HepG2 (cell line): ENCODE results near the gene PRPF4. TPM values are rescaled to one million over a fixed set of nuclear protein-coding genes. Genes with fewer than 3 reads are reported as not detected.

Experiments
- ATAC-seq: fragments of 200-7000 bp; cut with Tn5 transposase; 3 replicates; pipeline ENCODE4 v1.9.1; 2020; ENCODE audit warnings: mild to moderate bottlenecking, moderate library complexity
- BruUV-seq: library from RNA; stranded (reverse); fragments of 400-500 nt; replicated peaks from 2 replicates; lab custom pipeline; 2021; lab: Mats Ljungman, UMichigan
- CTCF ChIA-PET: fragments of 300-600 bp; formaldehyde crosslinking; extraction: SDS; loops from one replicate; lab custom pipeline; 2021; ENCODE audit warnings: low total read pairs, inconsistent platforms, low intra/inter-chr PET ratio; lab: Yijun Ruan, JAX
- POLR2A ChIA-PET: fragments of 350-600 bp; sonication (Branson Sonifier 250); formaldehyde crosslinking; loops from one replicate; lab custom pipeline; 2020; ENCODE audit warnings: antibody characterized with exemption, inconsistent platforms; lab: Yijun Ruan, JAX
- DNase-seq: peaks from one replicate; pipeline ENCODE4 v3.0.0-alpha.2; 2015; ENCODE audit warnings: low spot score
- FAIRE-seq: peaks from 3 replicates; lab custom pipeline; 2011; peaks lifted over from hg19 to GRCh38; lab: Jason Lieb, UNC
- H2AFZ ChIP-seq: one replicate; pipeline ENCODE4 v1.6.1; 2011; ENCODE audit warnings: low read length, inconsistent platforms
- H3K27ac ChIP-seq: fragments of 300-600 bp; 3 replicates; pipeline ENCODE4 v1.8.0; 2011; ENCODE audit warnings: mixed run types, mild to moderate bottlenecking, mixed read lengths, low read length, inconsistent platforms; ENCODE audit not compliant: insufficient read depth; ENCODE audit errors: extremely low read length
- H3K27me3 ChIP-seq, 2 experiments: fragments of 200-600 bp in 1 of 2; 2 replicates in 1 of 2; 3 replicates in 1 of 2; pipeline versions ENCODE4 v1.6.0 to v1.8.0; 2011; ENCODE audit warnings: low read length in 2 of 2, mild to moderate bottlenecking in 2 of 2, moderate library complexity in 2 of 2, inconsistent platforms in 1 of 2; ENCODE audit not compliant: insufficient read depth in 2 of 2, control insufficient read depth in 1 of 2
- H3K36me3 ChIP-seq, 2 experiments: fragments of 200-600 bp in 1 of 2; replicated peaks in 1 of 2; 2 replicates in 1 of 2; 3 replicates in 1 of 2; pipeline versions ENCODE4 v1.5.1 to v1.8.0; 2011; ENCODE audit warnings: low read length in 2 of 2, inconsistent platforms in 1 of 2; ENCODE audit not compliant: insufficient read depth in 2 of 2, control insufficient read depth in 1 of 2
- H3K4me1 ChIP-seq: 2 replicates; pipeline ENCODE4 v1.5.1; 2012; ENCODE audit warnings: low read length, inconsistent platforms; ENCODE audit not compliant: insufficient read depth
- H3K4me2 ChIP-seq: 2 replicates; pipeline ENCODE4 v1.6.0; 2011; ENCODE audit warnings: low read depth, low read length, inconsistent platforms
- H3K4me3 ChIP-seq, 3 experiments: fragments of 200-600 bp in 1 of 3; sonication (generic), shearing (Covaris generic) in 1 of 3; replicated peaks in 1 of 3; 2 replicates each; pipeline ENCODE4 v1.5.1; 2011 to 2016; ENCODE audit warnings: low read length in 3 of 3, inconsistent platforms in 2 of 3, low read depth in 2 of 3, mild to moderate bottlenecking in 2 of 3, control low read depth in 1 of 3, mixed read lengths in 1 of 3; ENCODE audit not compliant: insufficient read depth in 1 of 3
- H3K79me2 ChIP-seq: one replicate; pipeline ENCODE4 v1.6.1; 2011; ENCODE audit warnings: low read length, inconsistent platforms; ENCODE audit not compliant: insufficient read depth
- H3K9ac ChIP-seq: 2 replicates; pipeline ENCODE4 v1.6.0; 2011; ENCODE audit warnings: mild to moderate bottlenecking, low read depth, low read length, inconsistent platforms; ENCODE audit not compliant: insufficient read depth
- H3K9me3 ChIP-seq: 2 replicates; pipeline ENCODE4 v1.5.1; 2012; ENCODE audit warnings: mild to moderate bottlenecking, low read length
- H4K20me1 ChIP-seq: 2 replicates; pipeline ENCODE4 v1.6.0; 2011; ENCODE audit warnings: inconsistent platforms, mild to moderate bottlenecking, low read length, moderate library complexity; ENCODE audit not compliant: insufficient read depth
- CCDC6 ChIP-seq: sonication (generic); formaldehyde crosslinking; IDR thresholded peaks from 2 replicates; pipeline ENCODE4 v1.8.1; 2022; ENCODE audit warnings: mild to moderate bottlenecking, missing genetic modification reagents, moderate library complexity
- HIVEP1 ChIP-seq: sonication (generic); formaldehyde crosslinking; IDR thresholded peaks from 2 replicates; pipeline ENCODE4 v1.4.0; 2020; ENCODE audit warnings: mild to moderate bottlenecking, missing genetic modification reagents
- KLF13 ChIP-seq: sonication (generic); formaldehyde crosslinking; IDR thresholded peaks from 2 replicates; pipeline ENCODE4 v1.4.0; 2020; ENCODE audit warnings: mild to moderate bottlenecking, missing genetic modification reagents
- NR1H2 ChIP-seq: sonication (generic); formaldehyde crosslinking; IDR thresholded peaks from 2 replicates; pipeline ENCODE4 v1.8.1; 2022; ENCODE audit warnings: low read depth, missing genetic modification reagents, borderline replicate concordance
- PATZ1 ChIP-seq: sonication (generic); formaldehyde crosslinking; IDR thresholded peaks from 2 replicates; pipeline ENCODE4 v1.4.0; 2020; ENCODE audit warnings: missing genetic modification reagents
- RBAK ChIP-seq: sonication (generic); formaldehyde crosslinking; IDR thresholded peaks from 2 replicates; pipeline ENCODE4 v1.5.1; 2020; ENCODE audit warnings: mild to moderate bottlenecking, missing genetic modification reagents
- REL ChIP-seq: sonication (generic); formaldehyde crosslinking; conservative IDR thresholded peaks from 2 replicates; pipeline ENCODE4 v1.8.0; 2022; ENCODE audit warnings: mild to moderate bottlenecking, missing genetic modification reagents, moderate library complexity
- RELA ChIP-seq: sonication (generic); formaldehyde crosslinking; IDR thresholded peaks from 2 replicates; pipeline ENCODE4 v1.4.0; 2020; ENCODE audit warnings: missing genetic modification reagents
- RORA ChIP-seq: sonication (generic); formaldehyde crosslinking; IDR thresholded peaks from 2 replicates; pipeline ENCODE4 v1.5.0; 2020; ENCODE audit warnings: mild to moderate bottlenecking, missing genetic modification reagents, moderate library complexity
- SP1 ChIP-seq, 2 experiments: fragments of 450-650 bp in 1 of 2; sonication (generic) in 1 of 2; formaldehyde crosslinking in 1 of 2; IDR thresholded peaks; 2 replicates each; pipeline versions ENCODE4 v1.4.0 to v1.6.1; 2016 to 2020; ENCODE audit warnings: missing genetic modification reagents in 1 of 2
- SRSF1 ChIP-seq: fragments of 200-400 bp; formaldehyde crosslinking; optimal IDR thresholded peaks from 2 replicates; pipeline ENCODE3; 2017; ENCODE audit warnings: mild to moderate bottlenecking, low read depth, low read length, moderate library complexity
- ZBTB2 ChIP-seq: sonication (generic); formaldehyde crosslinking; IDR thresholded peaks from 2 replicates; pipeline ENCODE4 v1.8.0; 2022; ENCODE audit warnings: low read depth, missing genetic modification reagents
- ZNF205 ChIP-seq: IDR thresholded peaks from 2 replicates; pipeline ENCODE4 v1.6.1; 2018; ENCODE audit warnings: missing biosample characterization, missing genetic modification reagents
- ZNF496 ChIP-seq: sonication (generic); formaldehyde crosslinking; IDR thresholded peaks from 2 replicates; pipeline ENCODE4 v1.8.1; 2023; ENCODE audit warnings: mild to moderate bottlenecking, moderate library complexity, missing genetic modification reagents; ENCODE audit not compliant: insufficient replicate concordance
- WGBS: methylation state at CpG from one replicate; pipeline ENCODE4 v1.1.6; 2017; ENCODE audit warnings: low lambda C conversion rate; 5-methylcytosine and 5-hydroxymethylcytosine counted together
- in situ Hi-C: cut with HindIII; loops from 2 replicates; pipeline ENCODE4 v1.10.0; 2017; ENCODE audit warnings: low pct_unique_long_range_greater_than_20kb; ENCODE audit not compliant: extremely low pct_ligation_motif_present
- intact Hi-C: fragments of 100-400 bp; cut with micrococcal nuclease; formaldehyde crosslinking; loops from one replicate; pipeline ENCODE4 v1.10.0; 2022; ENCODE audit not compliant: unreplicated experiment
- polyA plus RNA-seq, 8 experiments: library from polyadenylated mRNA; depleted of rRNA in 3 of 8; stranded (reverse) in 7 of 8; unstranded in 1 of 8; fragments of >200 nt; fragmentation: Illumina TruSeq in 4 of 8; extraction: Trizol in 4 of 8; gene quantifications; 2 replicates each; pipeline versions ENCODE4 v1.2.1 to v1.2.3, GENCODE V29; 2011 to 2016; ENCODE audit warnings: low read depth in 4 of 8, missing spikeins in 1 of 8, mixed read lengths in 1 of 8; ENCODE audit not compliant: insufficient read depth in 1 of 8
- total RNA-seq, 5 experiments: library from RNA; depleted of rRNA; stranded (reverse); fragments of >200 nt; fragmentation: Illumina TruSeq; extraction: Trizol; gene quantifications; 2 replicates each; pipeline ENCODE4 v1.2.3, GENCODE V29; 2016; ENCODE audit warnings: low read depth in 1 of 5
- TF ChIP-seq, protein P1 (sequence below): IDR thresholded peaks from 2 replicates; pipeline ENCODE4 v1.4.0; 2020; ENCODE audit warnings: mild to moderate bottlenecking, missing genetic modification reagents
- TF ChIP-seq, protein P2 (sequence below): sonication (generic); formaldehyde crosslinking; IDR thresholded peaks from 2 replicates; pipeline ENCODE4 v1.8.0; 2022; ENCODE audit warnings: missing genetic modification reagents, low read depth, mild to moderate bottlenecking, borderline replicate concordance

The PRPF4 gene
- total and polyA plus RNA-seq, 2 of the 13 experiments (the other 11 are each of a cell fraction or from before 2014, with no cell fraction given): 10.3 to 49.0 TPM

- Histone ChIP-seq H3K4me1 (peaks cover 10% of the 10 kb centered on the region), H3K9me3 (no peaks in the 10 kb centered on the region), H3K27ac (no peak overlapping the region), H3K27me3 (0 out of 5 replicates have a peak, but pooled peaks cover 0 to 1% of the 10 kb centered on the region in 2 experiments), H3K79me2 (no peaks in the 10 kb centered on the region), H2AFZ (no peak overlapping the region), H4K20me1 (no peaks in the 10 kb centered on the region), H3K4me2 (no peak overlapping the region), H3K36me3 (no peaks in the 10 kb centered on the region), H3K9ac (no peak overlapping the region), H3K4me3 (no peak overlapping the region)
- intact Hi-C loops: loop anchor here (1.0 kb wide), 1 partner anchor 98 kb away; no protein-coding TSS in a partner anchor
- peak; percentile 53 for DNase-seq
- peak; percentile 61 for FAIRE-seq
- ChIA-PET POLR2A (interaction anchor here (1.1 to 1.3 kb wide), 2 partner anchors 31 to 101 kb away, joined by 3 to 4 read pairs; partner anchors contain the start of genes C9orf43, POLE3 and WDR31), CTCF (interaction anchor here (1.5 kb wide), 1 partner anchor 97 kb away, joined by 8 read pairs; no protein-coding TSS in a partner anchor)
- 0% methylated on average over 2 of the region's 2 CpGs for WGBS
- in situ Hi-C loops: no loop called here
- ATAC-seq: peak; percentile 59; the same call in 2 of the 3 replicates
- no TSS peak for BruUV-seq
- TF ChIP-seq ZNF496 (CRISPR knock-in tag) (no peak), NR1H2 (CRISPR knock-in tag) (no peak), REL (no peak), SP1 (IDR thresholded peaks at IDR 0.05) (no peak), SP1 (CRISPR knock-in tag; IDR thresholded peaks at IDR 0.05) (no peak), KLF13 (no peak), RORA (CRISPR knock-in tag) (no peak), SRSF1 (no peak), RELA (no peak), PATZ1 (CRISPR knock-in tag) (no peak), RBAK (CRISPR knock-in tag) (no peak), CCDC6 (CRISPR knock-in tag) (no peak), ZBTB2 (CRISPR knock-in tag) (no peak), ZNF205 (CRISPR knock-in tag) (peak; percentile 63; the same call in 1 of the 2 replicates), HIVEP1 (no peak)
- TF ChIP-seq, protein P1, sequence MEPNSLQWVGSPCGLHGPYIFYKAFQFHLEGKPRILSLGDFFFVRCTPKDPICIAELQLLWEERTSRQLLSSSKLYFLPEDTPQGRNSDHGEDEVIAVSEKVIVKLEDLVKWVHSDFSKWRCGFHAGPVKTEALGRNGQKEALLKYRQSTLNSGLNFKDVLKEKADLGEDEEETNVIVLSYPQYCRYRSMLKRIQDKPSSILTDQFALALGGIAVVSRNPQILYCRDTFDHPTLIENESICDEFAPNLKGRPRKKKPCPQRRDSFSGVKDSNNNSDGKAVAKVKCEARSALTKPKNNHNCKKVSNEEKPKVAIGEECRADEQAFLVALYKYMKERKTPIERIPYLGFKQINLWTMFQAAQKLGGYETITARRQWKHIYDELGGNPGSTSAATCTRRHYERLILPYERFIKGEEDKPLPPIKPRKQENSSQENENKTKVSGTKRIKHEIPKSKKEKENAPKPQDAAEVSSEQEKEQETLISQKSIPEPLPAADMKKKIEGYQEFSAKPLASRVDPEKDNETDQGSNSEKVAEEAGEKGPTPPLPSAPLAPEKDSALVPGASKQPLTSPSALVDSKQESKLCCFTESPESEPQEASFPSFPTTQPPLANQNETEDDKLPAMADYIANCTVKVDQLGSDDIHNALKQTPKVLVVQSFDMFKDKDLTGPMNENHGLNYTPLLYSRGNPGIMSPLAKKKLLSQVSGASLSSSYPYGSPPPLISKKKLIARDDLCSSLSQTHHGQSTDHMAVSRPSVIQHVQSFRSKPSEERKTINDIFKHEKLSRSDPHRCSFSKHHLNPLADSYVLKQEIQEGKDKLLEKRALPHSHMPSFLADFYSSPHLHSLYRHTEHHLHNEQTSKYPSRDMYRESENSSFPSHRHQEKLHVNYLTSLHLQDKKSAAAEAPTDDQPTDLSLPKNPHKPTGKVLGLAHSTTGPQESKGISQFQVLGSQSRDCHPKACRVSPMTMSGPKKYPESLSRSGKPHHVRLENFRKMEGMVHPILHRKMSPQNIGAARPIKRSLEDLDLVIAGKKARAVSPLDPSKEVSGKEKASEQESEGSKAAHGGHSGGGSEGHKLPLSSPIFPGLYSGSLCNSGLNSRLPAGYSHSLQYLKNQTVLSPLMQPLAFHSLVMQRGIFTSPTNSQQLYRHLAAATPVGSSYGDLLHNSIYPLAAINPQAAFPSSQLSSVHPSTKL (CRISPR knock-in tag): no peak
- TF ChIP-seq, protein P2, sequence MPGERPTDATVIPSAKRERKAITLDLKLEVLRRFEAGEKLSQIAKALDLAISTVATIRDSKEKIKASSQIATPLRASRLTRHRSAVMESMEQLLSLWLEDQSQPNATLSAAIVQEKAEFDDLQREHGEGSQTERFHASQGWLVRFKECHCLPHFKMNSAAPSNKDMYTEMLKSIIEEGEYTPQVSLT: no peak
Measured at GRCh38 chr9:113309204-113309813, 33.9 kb downstream of the PRPF4 start.
